ENCODE results near the gene PRXL2A. TPM values are rescaled to one million over a fixed set of nuclear protein-coding genes. Genes with fewer than 3 reads are reported as not detected.
"Not testable (repeated sequence)": the region's sequence is repeated elsewhere in the genome, so short reads cannot be mapped to it uniquely, and the experiment has no call there.

The PRXL2A gene
- total RNA-seq, 4 donors from 2014 or later, result 21.7 to 64.6 (median 38.7) TPM

DNA sequence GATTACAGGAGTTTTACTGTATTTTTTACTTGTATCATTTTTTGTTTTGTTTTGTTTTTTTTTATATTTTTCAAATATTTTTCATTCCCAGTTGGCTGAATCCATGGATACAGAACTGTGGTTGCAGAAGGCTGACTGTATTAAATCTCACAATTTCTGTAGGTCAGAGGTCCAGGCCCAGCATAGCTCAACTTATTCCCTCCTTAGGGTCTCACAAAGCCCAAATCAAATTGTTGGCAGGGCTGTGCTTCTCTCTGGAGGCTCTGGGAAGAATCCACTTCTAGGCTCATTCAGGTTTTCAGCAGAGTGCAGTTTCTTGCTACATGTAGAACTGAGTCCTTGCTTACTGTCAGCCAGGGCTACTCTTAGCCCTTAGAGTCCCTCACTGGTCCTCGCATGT, 68.3 kb downstream of the PRXL2A start:
- Histone ChIP-seq H3K4me3 (no peak overlapping the region), H3K4me1 (peaks cover 6 to 47% (median 27%) of the 10 kb centered on the region in 4 donors), H3K27ac (no peak overlapping the region), H3K36me3 (peaks cover 0 to 11% (median 0%) of the 10 kb centered on the region in 4 donors), H3K27me3 (no peaks in the 10 kb centered on the region), H3K9me3 (peaks cover 0 to 8% of the 10 kb centered on the region in 2 donors)
- TF ChIP-seq CTCF (IDR thresholded peaks at IDR 0.05), result no peak
- no peak for TF ChIP-seq POLR2AphosphoS5 (IDR thresholded peaks at IDR 0.05)
- no peak for TF ChIP-seq POLR2A (IDR thresholded peaks at IDR 0.05)
- TF ChIP-seq EP300 (IDR thresholded peaks at IDR 0.05; ENCODE audit: low read depth), result no peak
- peak; percentile 1 for DNase-seq
- intact Hi-C loops (cut with DNase I; ENCODE audit: low total_unique reads), result no loop called here
- WGBS, 2 donors (ENCODE audit: low coverage in 1 of 2), result 88 to 100% methylated on average over 1 of the region's 1 CpG
- in situ Hi-C loops (cut with MboI; ENCODE audit: low pct_ligation_motif_present in 1 of 4, low pct_unique_long_range_greater_than_20kb in 1 of 4, low sequenced_read_pairs in 3 of 4), result no loop called here

- TF ChIP-seq CTCF (IDR thresholded peaks at IDR 0.05), result no peak
- no peak for TF ChIP-seq EP300 (IDR thresholded peaks at IDR 0.05; ENCODE audit: low read depth)
- no peak for TF ChIP-seq POLR2A (IDR thresholded peaks at IDR 0.05)
- no peak for TF ChIP-seq POLR2AphosphoS5 (IDR thresholded peaks at IDR 0.05)
- H3K9me3 ChIP-seq, result peaks cover 0 to 8% of the 10 kb centered on the region in 2 donors
- intact Hi-C loops (cut with DNase I; ENCODE audit: low total_unique reads), result no loop called here
- DNase-seq, result no peak
- no peaks in the 10 kb centered on the region for H3K27me3 ChIP-seq
- no peak overlapping the region for H3K27ac ChIP-seq
- H3K4me1 ChIP-seq, result peaks cover 3 to 35% (median 21%) of the 10 kb centered on the region in 4 donors
- H3K36me3 ChIP-seq, result peaks cover 0 to 11% (median 0%) of the 10 kb centered on the region in 4 donors
- H3K4me3 ChIP-seq, result no peak overlapping the region
- in situ Hi-C loops (cut with MboI; ENCODE audit: low pct_ligation_motif_present in 1 of 4, low pct_unique_long_range_greater_than_20kb in 1 of 4, low sequenced_read_pairs in 3 of 4), result no loop called here
- WGBS, 2 donors (ENCODE audit: low coverage in 1 of 2), result 75 to 100% methylated on average over 1 to 2 of the region's 2 CpGs
Observed at GRCh38 chr10:80477813-80478212, 69.5 kb downstream of the PRXL2A start.

DNA sequence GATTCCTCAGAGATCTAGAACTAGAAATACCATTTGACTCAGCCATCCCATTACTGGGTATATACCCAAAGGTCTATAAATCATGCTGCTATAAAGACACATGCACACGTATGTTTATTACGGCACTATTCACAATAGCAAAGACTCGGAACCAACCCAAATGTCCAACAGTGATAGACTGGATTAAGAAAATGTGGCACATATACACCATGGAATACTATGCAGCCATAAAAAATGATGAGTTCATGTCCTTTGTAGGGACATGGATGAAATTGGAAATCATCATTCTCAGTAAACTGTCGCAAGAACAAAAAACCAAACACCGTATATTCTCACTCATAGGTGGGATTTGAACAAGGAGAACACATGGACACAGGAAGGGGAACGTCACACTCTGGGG, 72.0 kb downstream of the PRXL2A start:
- H3K27me3 ChIP-seq; intact Hi-C loops (cut with DNase I; ENCODE audit: low total_unique reads); H3K4me3 ChIP-seq; H3K27ac ChIP-seq; DNase-seq; H3K9me3 ChIP-seq; in situ Hi-C loops (cut with MboI; ENCODE audit: low pct_ligation_motif_present in 1 of 4, low pct_unique_long_range_greater_than_20kb in 1 of 4, low sequenced_read_pairs in 3 of 4): not testable (repeated sequence)
- peaks cover 0 to 29% (median 13%) of the 10 kb centered on the region in 4 donors for H3K4me1 ChIP-seq
- H3K36me3 ChIP-seq, result peaks cover 0 to 11% (median 0%) of the 10 kb centered on the region in 4 donors
- 95 to 100% methylated on average over 1 to 6 of the region's 6 CpGs for WGBS, 2 donors (ENCODE audit: low coverage in 1 of 2)

GRCh38 chr10:80480852-80481251, 72.5 kb downstream of the PRXL2A start:
- peak; percentile 2 for DNase-seq
- Histone ChIP-seq H3K4me1 (peaks cover 0 to 33% (median 16%) of the 10 kb centered on the region in 4 donors), H3K27ac (no peak overlapping the region), H3K9me3 (peaks cover 0 to 8% of the 10 kb centered on the region in 2 donors), H3K36me3 (peaks cover 0 to 11% (median 0%) of the 10 kb centered on the region in 4 donors), H3K4me3 (no peak overlapping the region), H3K27me3 (no peaks in the 10 kb centered on the region)
- WGBS, 2 donors (ENCODE audit: low coverage in 1 of 2), result 89 to 93% methylated on average over 3 to 5 of the region's 5 CpGs
- no peak for TF ChIP-seq EP300 (IDR thresholded peaks at IDR 0.05; ENCODE audit: low read depth)
- no peak for TF ChIP-seq POLR2A (IDR thresholded peaks at IDR 0.05)
- TF ChIP-seq POLR2AphosphoS5 (IDR thresholded peaks at IDR 0.05), result no peak
- no peak for TF ChIP-seq CTCF (IDR thresholded peaks at IDR 0.05)
- in situ Hi-C loops (cut with MboI; ENCODE audit: low pct_ligation_motif_present in 1 of 4, low pct_unique_long_range_greater_than_20kb in 1 of 4, low sequenced_read_pairs in 3 of 4) (no loop called here), intact Hi-C loops (cut with DNase I; ENCODE audit: low total_unique reads) (no loop called here)

GRCh38 chr10:80484243-80484642, 75.9 kb downstream of the PRXL2A start:
- peak; percentile 5 for DNase-seq
- Histone ChIP-seq H3K27me3 (no peaks in the 10 kb centered on the region), H3K4me3 (no peak overlapping the region), H3K9me3 (no peaks in the 10 kb centered on the region), H3K36me3 (no peaks in the 10 kb centered on the region), H3K27ac (peak overlapping the region in 1 of 4 donors; percentile 8), H3K4me1 (peaks cover 4 to 55% (median 24%) of the 10 kb centered on the region in 4 donors)
- intact Hi-C loops (cut with DNase I; ENCODE audit: low total_unique reads), result no loop called here
- TF ChIP-seq POLR2AphosphoS5 (IDR thresholded peaks at IDR 0.05) (no peak), EP300 (IDR thresholded peaks at IDR 0.05; ENCODE audit: low read depth) (no peak), CTCF (IDR thresholded peaks at IDR 0.05) (no peak), POLR2A (IDR thresholded peaks at IDR 0.05) (no peak)
- in situ Hi-C loops (cut with MboI; ENCODE audit: low pct_ligation_motif_present in 1 of 4, low pct_unique_long_range_greater_than_20kb in 1 of 4, low sequenced_read_pairs in 3 of 4), result no loop called here
- 84% methylated on average over 6 of the region's 6 CpGs for WGBS, 2 donors (ENCODE audit: low coverage in 1 of 2)
